Neural progenitor cell (in vitro differentiated cells): ENCODE results near the gene PTPRN2.

Source experiments
- CTCF ChIP-seq: fragments of 200-600 bp; sonication (generic); IDR thresholded peaks from 2 replicates; pipeline ENCODE4 v1.5.1; 2017; ENCODE audit warnings: antibody characterized with exemption, mild to moderate bottlenecking
- EZH2 ChIP-seq: fragments of 200-600 bp; sonication (generic); IDR thresholded peaks from 2 replicates; pipeline ENCODE4 v1.6.1; 2017; ENCODE audit warnings: antibody characterized with exemption, mild to moderate bottlenecking, moderate library complexity
- EZH2phosphoT487 ChIP-seq: fragments of 200-600 bp; sonication (generic); IDR thresholded peaks from 2 replicates; pipeline ENCODE4 v1.6.1; 2017; ENCODE audit warnings: antibody characterized with exemption

- TF ChIP-seq CTCF (no peak), EZH2 (no peak), EZH2phosphoT487 (no peak)
Observed at GRCh38 chr7:157521061-157521731, 1066.4 kb downstream of the PTPRN2 start.
